Measurements from ENCODE around the gene TGFB3. TPM values are rescaled to one million over a fixed set of nuclear protein-coding genes. Genes with fewer than 3 reads are reported as not detected.

The TGFB3 gene
- total RNA-seq, 1 donor from 2014 or later: not detected

DNA sequence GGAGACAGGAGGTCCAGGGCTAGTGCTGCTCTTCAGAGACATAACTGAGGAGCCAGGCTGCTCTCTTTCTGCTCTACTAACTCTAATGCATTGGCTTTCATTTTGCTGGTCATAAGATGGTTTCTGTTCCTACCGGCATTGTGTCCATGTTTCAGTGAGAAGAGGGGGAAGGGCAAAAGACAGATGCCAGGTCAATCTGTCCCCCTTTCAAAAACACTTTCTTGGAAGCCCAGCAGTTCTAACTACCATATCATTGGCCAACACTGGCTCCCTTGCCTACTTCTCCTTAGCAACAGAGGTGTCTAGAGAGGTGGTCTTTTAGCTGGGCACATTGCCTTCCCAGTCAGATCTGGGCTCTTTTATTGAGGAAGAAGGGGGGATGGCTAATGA is 63.9 kb downstream of the TGFB3 start:
- H3K36me3 ChIP-seq: no peaks in the 10 kb centered on the region
- H3K27ac Mint-ChIP-seq: no peak overlapping the region
- H3K4me2 ChIP-seq: peak overlapping the region; percentile 40
- H3F3A ChIP-seq (ENCODE audit: low read depth): peaks cover 10% of the 10 kb centered on the region
- H4K20me1 ChIP-seq (ENCODE audit: low read depth): no peaks in the 10 kb centered on the region
- H3K9ac ChIP-seq: no peak overlapping the region
- peaks cover 2% of the 10 kb centered on the region for H3K27me3 Mint-ChIP-seq (ENCODE audit: insufficient read depth, low read depth)
- no peak overlapping the region for H3K4me3 ChIP-seq
- no peak for DNase-seq (ENCODE audit: low spot score)
- H3K79me2 ChIP-seq (ENCODE audit: low read depth): no peaks in the 10 kb centered on the region
- H2AFZ ChIP-seq (replicated peaks): no peak overlapping the region
- no peak overlapping the region for H3K4me3 Mint-ChIP-seq
- H3K4me1 ChIP-seq: peaks cover 14% of the 10 kb centered on the region
- peaks cover 14% of the 10 kb centered on the region for H3K9me3 Mint-ChIP-seq
- peaks cover 11% of the 10 kb centered on the region for H3K4me1 Mint-ChIP-seq
- H3K9me3 ChIP-seq (ENCODE audit: low read depth): no peaks in the 10 kb centered on the region
- peaks cover 17% of the 10 kb centered on the region for H3K36me3 Mint-ChIP-seq
- TF ChIP-seq EZH2phosphoT487 (IDR thresholded peaks at IDR 0.05): no peak
- no peak for TF ChIP-seq EZH2 (IDR thresholded peaks at IDR 0.05)
- TF ChIP-seq, protein P1, sequence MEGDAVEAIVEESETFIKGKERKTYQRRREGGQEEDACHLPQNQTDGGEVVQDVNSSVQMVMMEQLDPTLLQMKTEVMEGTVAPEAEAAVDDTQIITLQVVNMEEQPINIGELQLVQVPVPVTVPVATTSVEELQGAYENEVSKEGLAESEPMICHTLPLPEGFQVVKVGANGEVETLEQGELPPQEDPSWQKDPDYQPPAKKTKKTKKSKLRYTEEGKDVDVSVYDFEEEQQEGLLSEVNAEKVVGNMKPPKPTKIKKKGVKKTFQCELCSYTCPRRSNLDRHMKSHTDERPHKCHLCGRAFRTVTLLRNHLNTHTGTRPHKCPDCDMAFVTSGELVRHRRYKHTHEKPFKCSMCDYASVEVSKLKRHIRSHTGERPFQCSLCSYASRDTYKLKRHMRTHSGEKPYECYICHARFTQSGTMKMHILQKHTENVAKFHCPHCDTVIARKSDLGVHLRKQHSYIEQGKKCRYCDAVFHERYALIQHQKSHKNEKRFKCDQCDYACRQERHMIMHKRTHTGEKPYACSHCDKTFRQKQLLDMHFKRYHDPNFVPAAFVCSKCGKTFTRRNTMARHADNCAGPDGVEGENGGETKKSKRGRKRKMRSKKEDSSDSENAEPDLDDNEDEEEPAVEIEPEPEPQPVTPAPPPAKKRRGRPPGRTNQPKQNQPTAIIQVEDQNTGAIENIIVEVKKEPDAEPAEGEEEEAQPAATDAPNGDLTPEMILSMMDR (IDR thresholded peaks at IDR 0.05): no peak
- H3K27me3 ChIP-seq: no peaks in the 10 kb centered on the region
- H3K27ac ChIP-seq: peak overlapping the region; percentile 0

GRCh38 chr14:75917322-75917945 is 64.4 kb downstream of the TGFB3 start:
- H3K4me2 ChIP-seq: peak overlapping the region; percentile 40
- Mint-ChIP-seq H3K4me3 (no peak overlapping the region), H3K27me3 (ENCODE audit: insufficient read depth, low read depth) (peaks cover 2% of the 10 kb centered on the region), H3K9me3 (peaks cover 11% of the 10 kb centered on the region), H3K4me1 (peaks cover 11% of the 10 kb centered on the region), H3K36me3 (peaks cover 17% of the 10 kb centered on the region), H3K27ac (no peak overlapping the region)
- H3K9me3 ChIP-seq (ENCODE audit: low read depth): no peaks in the 10 kb centered on the region
- no peak overlapping the region for H3K9ac ChIP-seq
- H3K27me3 ChIP-seq: no peaks in the 10 kb centered on the region
- TF ChIP-seq, protein P1 (IDR thresholded peaks at IDR 0.05): no peak
- no peak for TF ChIP-seq EZH2phosphoT487 (IDR thresholded peaks at IDR 0.05)
- TF ChIP-seq EZH2 (IDR thresholded peaks at IDR 0.05): no peak
- H4K20me1 ChIP-seq (ENCODE audit: low read depth): no peaks in the 10 kb centered on the region
- peak overlapping the region; percentile 0 for H3K27ac ChIP-seq
- peaks cover 10% of the 10 kb centered on the region for H3F3A ChIP-seq (ENCODE audit: low read depth)
- peak; percentile 47 for DNase-seq (ENCODE audit: low spot score)
- peaks cover 14% of the 10 kb centered on the region for H3K4me1 ChIP-seq
- no peak overlapping the region for H2AFZ ChIP-seq (replicated peaks)
- no peaks in the 10 kb centered on the region for H3K79me2 ChIP-seq (ENCODE audit: low read depth)
- no peak overlapping the region for H3K4me3 ChIP-seq
- H3K36me3 ChIP-seq: no peaks in the 10 kb centered on the region

DNA sequence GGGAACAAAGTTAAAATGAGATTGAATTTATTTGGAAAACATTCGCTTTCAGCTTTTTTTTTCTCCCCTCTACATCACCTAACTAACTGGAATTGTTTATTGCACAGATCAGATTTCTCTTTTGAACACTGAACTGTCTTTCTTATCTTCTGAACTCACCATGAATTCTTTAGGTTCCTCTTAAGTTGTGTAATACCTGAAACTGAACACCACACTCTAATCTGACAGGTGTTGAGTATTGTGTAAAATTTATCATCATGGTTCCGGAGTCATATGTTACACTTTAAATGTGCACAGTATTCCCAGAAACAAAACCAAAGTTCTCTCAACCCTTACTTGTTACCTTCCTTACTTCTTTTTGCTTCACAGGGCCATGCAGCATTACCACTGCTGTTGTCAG is 66.8 kb downstream of the TGFB3 start:
- no peak overlapping the region for H2AFZ ChIP-seq (replicated peaks)
- Mint-ChIP-seq H3K27me3 (ENCODE audit: insufficient read depth, low read depth) (peaks cover 2% of the 10 kb centered on the region), H3K9me3 (no peaks in the 10 kb centered on the region), H3K27ac (no peak overlapping the region), H3K4me3 (no peak overlapping the region), H3K4me1 (peaks cover 26% of the 10 kb centered on the region), H3K36me3 (peaks cover 4% of the 10 kb centered on the region)
- no peaks in the 10 kb centered on the region for H3K27me3 ChIP-seq
- H3K36me3 ChIP-seq: no peaks in the 10 kb centered on the region
- H3K4me2 ChIP-seq: no peak overlapping the region
- H3K4me1 ChIP-seq: peaks cover 24% of the 10 kb centered on the region
- no peaks in the 10 kb centered on the region for H4K20me1 ChIP-seq (ENCODE audit: low read depth)
- TF ChIP-seq EZH2phosphoT487 (IDR thresholded peaks at IDR 0.05) (no peak), EZH2 (IDR thresholded peaks at IDR 0.05) (no peak)
- TF ChIP-seq, protein P1 (IDR thresholded peaks at IDR 0.05): no peak
- H3K9ac ChIP-seq: no peak overlapping the region
- DNase-seq (ENCODE audit: low spot score): no peak
- H3K9me3 ChIP-seq (ENCODE audit: low read depth): no peaks in the 10 kb centered on the region
- no peaks in the 10 kb centered on the region for H3K79me2 ChIP-seq (ENCODE audit: low read depth)
- H3K27ac ChIP-seq: no peak overlapping the region
- H3F3A ChIP-seq (ENCODE audit: low read depth): peaks cover 10% of the 10 kb centered on the region
- no peak overlapping the region for H3K4me3 ChIP-seq

All from neural progenitor cell (in vitro differentiated cells).